Testis (tissue), 3 donors: ENCODE measurements around the gene TMUB1. TPM values are rescaled to one million over a fixed set of nuclear protein-coding genes. Genes with fewer than 3 reads are reported as not detected.

Experiments
- DNase-seq: peaks from one replicate; pipeline ENCODE4 v3.0.0-alpha.2; 2019
- H3K27ac ChIP-seq, 2 donors: fragments of 200-600 bp; sonication (generic); one replicate each; pipeline ENCODE4 v1.5.1; 2019
- H3K27me3 ChIP-seq: fragments of 200-600 bp; sonication (generic); one replicate; pipeline ENCODE4 v1.5.1; 2019
- H3K36me3 ChIP-seq: fragments of 200-600 bp; sonication (generic); one replicate; pipeline ENCODE4 v1.5.1; 2017; ENCODE audit warnings: low read depth; ENCODE audit errors: missing control alignments
- H3K4me1 ChIP-seq: fragments of 200-600 bp; sonication (generic); one replicate; pipeline ENCODE4 v1.5.1; 2019
- H3K4me3 ChIP-seq, 2 donors: fragments of 200-600 bp; sonication (generic); one replicate each; pipeline ENCODE4 v1.5.1; 2017 to 2019
- H3K9me3 ChIP-seq: fragments of 200-600 bp; sonication (generic); one replicate; pipeline ENCODE4 v1.5.1; 2017
- CTCF ChIP-seq, 3 experiments: fragments of 450-650 bp in 2 of 3; fragments of 200-600 bp in 1 of 3; sonication (generic) in 1 of 3; IDR thresholded peaks; one replicate each; pipeline ENCODE4 v1.5.1; 2016 to 2019; ENCODE audit warnings: antibody characterized with exemption in 3 of 3, mild to moderate bottlenecking in 2 of 3, moderate library complexity in 1 of 3
- POLR2A ChIP-seq: fragments of 450-650 bp; IDR thresholded peaks from one replicate; pipeline ENCODE4 v1.6.1; 2017; ENCODE audit warnings: antibody characterized with exemption, mild to moderate bottlenecking, moderate library complexity
- WGBS, 2 donors: methylation state at CpG; one replicate each; pipeline ENCODE4 v1.1.5; 2018; 5-methylcytosine and 5-hydroxymethylcytosine counted together
- intact Hi-C: fragments of 100-400 bp; cut with DNase I; formaldehyde crosslinking; loops from one replicate; pipeline ENCODE4 v1.15.1; 2023; ENCODE audit warnings: low total_unique reads
- polyA plus RNA-seq: library from polyadenylated mRNA; stranded (reverse); fragments of 350-450 nt; fragmentation: Illumina TruSeq; extraction: RNeasy Lipid Tissue Mini Kit (QIAGEN cat#74804); gene quantifications from one replicate; pipeline ENCODE4 v1.2.3, GENCODE V29; 2014; ENCODE audit warnings: low read depth, low replicate concordance; ENCODE audit not compliant: insufficient read depth
- total RNA-seq, 2 donors: library from RNA; depleted of rRNA; stranded (reverse); fragments of >200 nt; gene quantifications; one replicate each; pipeline ENCODE4 v1.2.3, GENCODE V29; 2016

Gene TMUB1
- total and polyA plus RNA-seq, 3 donors from 2014 or later = 30.8 to 68.7 (median 63.2) TPM

DNA sequence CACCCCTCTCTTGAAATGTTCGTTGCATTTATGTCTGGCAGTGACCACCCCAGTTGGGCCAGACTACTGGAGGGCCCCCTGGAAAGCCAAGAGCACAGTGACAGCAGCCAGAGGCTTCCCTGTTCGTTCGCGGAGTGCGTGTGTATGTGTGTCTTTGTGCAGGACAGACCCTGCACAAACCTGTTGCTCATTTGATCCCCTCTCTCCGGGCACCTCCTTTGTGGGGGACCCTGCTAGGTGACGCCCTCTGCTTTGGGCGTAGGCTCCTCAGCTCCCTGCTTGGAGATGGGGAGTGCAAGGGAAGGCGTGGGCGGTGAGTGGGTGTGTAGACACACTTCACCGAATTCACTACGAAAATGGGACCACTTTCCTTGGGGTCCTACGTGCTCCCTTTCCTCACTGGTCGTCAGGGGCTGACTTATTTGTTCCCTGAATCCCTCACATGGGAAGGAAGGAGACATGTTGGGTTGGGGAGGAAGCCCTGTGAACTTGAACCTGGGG is 41.7 kb upstream of the TMUB1 start:
- H3K9me3 ChIP-seq = no peaks in the 10 kb centered on the region
- intact Hi-C loops = loop anchor here (10.0 kb wide), 1 partner anchor 50 kb away; no protein-coding TSS in a partner anchor
- H3K4me3 ChIP-seq = no peak overlapping the region
- no peaks in the 10 kb centered on the region for H3K36me3 ChIP-seq
- TF ChIP-seq POLR2A = no peak
- H3K27ac ChIP-seq = no peak overlapping the region
- DNase-seq = no peak
- peaks cover 6% of the 10 kb centered on the region for H3K4me1 ChIP-seq
- H3K27me3 ChIP-seq = no peaks in the 10 kb centered on the region
- 84 to 88% methylated on average over 12 to 14 of the region's 14 CpGs for WGBS, 2 donors

DNA sequence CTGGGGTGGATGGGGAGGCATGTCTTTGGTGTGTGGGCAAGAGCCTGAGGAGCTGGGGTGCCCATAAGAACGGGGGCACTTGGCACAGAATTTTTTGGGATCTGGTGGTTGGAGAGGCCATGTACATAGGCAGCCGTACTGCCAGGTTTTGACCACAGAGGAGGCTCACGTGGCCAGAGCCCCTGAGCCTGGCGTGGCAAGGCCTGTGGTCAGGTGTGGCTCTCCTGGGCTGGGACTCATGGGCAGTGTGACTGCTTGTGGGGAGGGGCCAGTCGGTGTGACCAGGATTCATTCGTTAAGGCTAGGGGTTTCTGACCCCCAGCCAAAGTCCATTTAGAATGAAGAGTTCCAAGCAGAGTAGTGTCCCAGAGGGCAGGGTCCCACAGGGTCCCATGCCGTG is 41.2 kb upstream of the TMUB1 start:
- intact Hi-C loops = loop anchor here (10.0 kb wide), 1 partner anchor 50 kb away; no protein-coding TSS in a partner anchor
- WGBS, 2 donors = 83 to 90% methylated on average over 5 to 7 of the region's 7 CpGs

DNA sequence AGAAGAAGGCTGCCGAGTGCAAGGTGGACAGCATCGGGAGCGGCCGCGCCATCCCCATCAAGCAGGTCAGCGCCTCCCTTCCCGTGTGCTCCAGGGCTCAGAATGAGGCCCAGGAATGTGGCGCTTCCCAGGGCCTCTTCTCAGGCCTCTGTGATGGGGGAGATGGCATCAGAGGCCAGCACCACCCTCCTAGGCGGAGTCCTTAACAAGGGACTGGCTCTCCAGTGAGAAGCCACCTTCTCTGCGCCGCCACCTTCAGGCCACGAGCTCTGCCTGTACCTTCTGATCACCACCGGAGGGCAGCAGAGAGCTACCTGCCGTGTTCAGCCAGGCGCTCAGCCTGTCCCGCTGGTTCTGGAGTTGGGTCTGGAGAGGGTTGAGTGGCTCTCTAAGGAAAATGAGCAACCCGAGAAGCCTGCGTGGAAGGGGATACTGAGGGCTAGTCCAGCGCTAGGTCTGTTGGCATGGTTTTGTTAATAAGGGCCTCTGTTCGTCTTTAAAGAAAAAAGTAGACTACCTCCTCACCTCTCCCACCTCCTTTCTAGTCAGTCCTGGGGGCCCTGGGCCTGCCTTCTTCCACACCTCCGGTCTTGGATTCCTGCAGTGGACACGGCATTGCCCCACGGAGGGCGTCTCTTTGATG is 40.6 kb upstream of the TMUB1 start:
- H3K36me3 ChIP-seq = no peaks in the 10 kb centered on the region
- 25 to 43% methylated on average over 16 to 24 of the region's 24 CpGs for WGBS, 2 donors
- TF ChIP-seq CTCF (IDR thresholded peaks at IDR 0.05) (peak; percentile 90 to 95 (median 91)), POLR2A (no peak)
- DNase-seq = peak; percentile 90
- H3K27ac ChIP-seq = no peak overlapping the region
- intact Hi-C loops = loop anchor here (10.0 kb wide), 1 partner anchor 51 kb away; no protein-coding TSS in a partner anchor
- H3K9me3 ChIP-seq = no peaks in the 10 kb centered on the region
- H3K4me1 ChIP-seq = peaks cover 6% of the 10 kb centered on the region
- H3K27me3 ChIP-seq = no peaks in the 10 kb centered on the region
- H3K4me3 ChIP-seq = peak overlapping the region in 1 of 2 donors; percentile 13

More for the DNA sequence above, 41.2 kb upstream of the TMUB1 start:
- no peak for DNase-seq
- no peak for TF ChIP-seq CTCF (IDR thresholded peaks at IDR 0.05)
- TF ChIP-seq POLR2A = no peak
- no peaks in the 10 kb centered on the region for H3K36me3 ChIP-seq
- H3K4me1 ChIP-seq = peaks cover 6% of the 10 kb centered on the region
- H3K4me3 ChIP-seq = no peak overlapping the region
- H3K9me3 ChIP-seq = no peaks in the 10 kb centered on the region
- H3K27me3 ChIP-seq = no peaks in the 10 kb centered on the region
- no peak overlapping the region for H3K27ac ChIP-seq

DNA sequence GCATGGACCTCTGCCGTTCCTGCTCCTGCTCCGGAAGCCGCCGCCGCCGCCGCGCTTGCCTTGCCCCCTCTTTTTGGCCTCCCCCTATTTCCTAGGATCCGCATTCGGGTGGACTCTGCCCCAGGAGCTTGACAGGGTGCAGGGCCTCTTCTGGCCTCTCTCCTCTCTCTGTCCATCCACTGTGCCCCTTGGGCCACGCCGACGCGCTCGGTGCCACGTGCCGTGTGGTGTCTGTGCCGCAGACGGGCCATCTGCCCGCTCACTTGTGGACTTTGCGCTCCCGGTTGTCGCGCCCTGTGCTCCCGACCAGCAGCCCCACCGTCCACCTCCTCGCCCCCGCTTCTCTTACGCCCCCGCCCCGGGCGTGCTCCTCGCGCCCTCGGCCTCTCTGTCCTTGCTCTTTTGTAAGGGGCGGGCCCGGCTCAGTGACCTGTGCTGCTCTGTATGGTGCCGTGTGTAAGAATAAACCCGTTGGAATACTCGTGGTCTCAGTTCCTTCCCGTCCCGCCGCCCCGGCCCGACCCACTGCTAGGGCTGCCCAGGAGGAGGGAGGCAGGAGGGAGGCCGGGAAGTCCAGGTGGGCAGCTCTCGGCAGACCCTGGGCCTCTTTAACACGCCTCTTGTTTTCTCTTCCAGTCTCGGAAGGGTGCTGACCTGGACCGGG is 40.0 kb upstream of the TMUB1 start:
- Histone ChIP-seq H3K4me1 (peaks cover 6% of the 10 kb centered on the region), H3K27ac (no peak overlapping the region), H3K27me3 (no peaks in the 10 kb centered on the region), H3K4me3 (peak overlapping the region in 1 of 2 donors; percentile 13), H3K9me3 (no peaks in the 10 kb centered on the region), H3K36me3 (no peaks in the 10 kb centered on the region)
- WGBS, 2 donors = 70 to 73% methylated on average over 30 to 50 of the region's 50 CpGs
- TF ChIP-seq CTCF (IDR thresholded peaks at IDR 0.05) = no peak
- TF ChIP-seq POLR2A = no peak
- intact Hi-C loops = loop anchor here (10.0 kb wide), 1 partner anchor 52 kb away; no protein-coding TSS in a partner anchor
- DNase-seq = no peak

DNA sequence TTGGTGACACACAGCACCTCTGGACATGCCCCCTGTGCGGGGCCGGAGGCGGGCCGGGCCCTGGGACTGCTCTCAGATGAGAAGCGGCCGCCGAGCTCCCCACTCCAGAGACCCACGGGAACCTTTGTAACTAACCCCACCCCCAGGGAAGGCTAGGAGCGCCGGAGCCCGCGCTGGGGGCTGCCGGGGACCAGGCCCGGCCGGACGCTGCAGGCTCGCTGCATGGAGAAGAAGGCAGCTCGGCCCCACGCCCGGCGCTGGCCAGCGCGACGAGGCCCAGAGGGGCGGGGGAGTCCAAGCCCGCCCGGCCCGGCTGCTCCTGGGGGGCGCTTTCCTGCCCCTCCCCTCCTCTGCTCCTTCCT is 39.5 kb upstream of the TMUB1 start:
- 46 to 65% methylated on average over 21 to 24 of the region's 29 CpGs for WGBS, 2 donors
- TF ChIP-seq POLR2A (no peak), CTCF (IDR thresholded peaks at IDR 0.05) (no peak)
- Histone ChIP-seq H3K4me3 (peak overlapping the region in 1 of 2 donors; percentile 13), H3K27ac (no peak overlapping the region), H3K4me1 (peaks cover 6% of the 10 kb centered on the region), H3K9me3 (no peaks in the 10 kb centered on the region), H3K36me3 (no peaks in the 10 kb centered on the region), H3K27me3 (no peaks in the 10 kb centered on the region)
- no peak for DNase-seq
- intact Hi-C loops = loop anchor here (10.0 kb wide), 1 partner anchor 52 kb away; no protein-coding TSS in a partner anchor
